Lung (tissue), 12 donors: ENCODE measurements around the gene KEL. TPM values are rescaled to one million over a fixed set of nuclear protein-coding genes. Genes with fewer than 3 reads are reported as not detected.
A peak's percentile ranks its signal among the peaks of the same experiment; 100 is the strongest.

Experiments used
- ATAC-seq: fragments of 200-7000 bp; cut with Tn5 transposase; one replicate; pipeline ENCODE4 v1.9.1; 2020; ENCODE audit warnings: moderate number of reproducible peaks; ENCODE audit not compliant: insufficient read depth, low FRiP score
- DNase-seq, 3 donors: peaks; one replicate each; pipeline ENCODE4 v3.0.0-alpha.2; 2013 to 2017
- H3K27ac ChIP-seq, 2 donors: one replicate each; pipeline ENCODE4 v1.5.1; 2013; ENCODE audit warnings: mild to moderate bottlenecking in 2 of 2, moderate library complexity in 2 of 2, control low read depth in 1 of 2, inconsistent platforms in 1 of 2, low read depth in 1 of 2, low read length in 1 of 2
- H3K27me3 ChIP-seq, 3 donors: one replicate each; pipeline ENCODE4 v1.5.1; 2013; ENCODE audit warnings: low read length in 2 of 3; ENCODE audit not compliant: control insufficient read depth in 3 of 3, insufficient read depth in 3 of 3
- H3K36me3 ChIP-seq, 4 donors: one replicate each; pipeline ENCODE4 v1.5.1; 2013; ENCODE audit warnings: low read length in 4 of 4, mild to moderate bottlenecking in 1 of 4, moderate library complexity in 1 of 4; ENCODE audit not compliant: control insufficient read depth in 4 of 4, insufficient read depth in 4 of 4
- H3K4me1 ChIP-seq, 5 donors: one replicate each; pipeline ENCODE4 v1.5.1; 2013; ENCODE audit warnings: low read length in 5 of 5, mild to moderate bottlenecking in 2 of 5, moderate library complexity in 1 of 5; ENCODE audit not compliant: control insufficient read depth in 5 of 5, insufficient read depth in 5 of 5
- H3K4me3 ChIP-seq: one replicate; pipeline ENCODE4 v1.5.1; 2013; ENCODE audit warnings: mild to moderate bottlenecking, control low read depth, moderate library complexity
- H3K9ac ChIP-seq, 2 donors: one replicate each; pipeline ENCODE4 v1.5.1; 2013; ENCODE audit warnings: low read length in 2 of 2, control low read depth in 1 of 2; ENCODE audit not compliant: insufficient read depth in 1 of 2
- H3K9me3 ChIP-seq, 4 donors: one replicate each; pipeline ENCODE4 v1.5.1; 2013; ENCODE audit warnings: low read length in 3 of 4, mild to moderate bottlenecking in 1 of 4, moderate library complexity in 1 of 4; ENCODE audit not compliant: control insufficient read depth in 4 of 4, insufficient read depth in 3 of 4
- CTCF ChIP-seq: IDR thresholded peaks from 2 replicates; pipeline ENCODE4 v1.5.1; 2012; ENCODE audit warnings: mild to moderate bottlenecking; ENCODE audit errors: control extremely low read depth, extremely low read depth
- WGBS, 2 donors: extraction: QIAGEN DNeasy Blood & Tissue Kit; methylation state at CpG; one replicate each; pipeline ENCODE4 v1.1.7; 2013; 5-methylcytosine and 5-hydroxymethylcytosine counted together
- polyA plus RNA-seq, 2 donors: library from polyadenylated mRNA; stranded (reverse); fragments of 200-250 nt; gene quantifications; one replicate each; pipeline ENCODE4 v1.2.1, GENCODE V29; 2013
- total RNA-seq, 2 donors: library from RNA; depleted of rRNA in 1 of 2; stranded (reverse); fragments of >200 nt in 1 of 2; gene quantifications; one replicate each; pipeline ENCODE4 v1.2.1, GENCODE V29; 2014 to 2021
- donor health status: control.
- donor health status: control.
- donor health status: Bipolar disorder and iron deficiency.
- donor health status: healthy.
- donor health status: DM: yes; HTN: yes; CAD: no.

Gene KEL
- total and polyA plus RNA-seq, 4 donors = 0.23 to 8.3 (median 1.1) TPM

DNA sequence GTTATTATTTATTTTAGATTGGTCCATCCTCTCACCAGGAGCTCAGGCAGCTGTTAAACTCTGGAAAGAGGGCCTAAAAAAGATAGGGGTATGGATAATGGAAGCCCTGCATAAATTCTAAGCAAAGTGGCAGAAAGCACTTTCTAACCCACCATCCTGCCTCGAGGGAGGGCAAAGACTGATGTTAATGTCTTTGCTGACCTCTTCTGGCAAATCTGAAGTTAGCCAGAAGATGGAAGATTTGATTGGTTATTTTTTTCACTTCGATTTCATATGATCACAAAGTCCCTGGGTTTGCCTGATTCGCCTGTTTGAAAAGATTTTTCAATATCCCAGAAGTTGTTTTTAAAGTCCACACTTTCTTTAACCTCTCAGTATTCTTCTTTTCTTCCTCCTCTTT, 39.9 kb upstream of the KEL start:
- Histone ChIP-seq H3K9ac (no peak overlapping the region), H3K4me3 (no peak overlapping the region), H3K27me3 (peaks cover 0 to 6% (median 0%) of the 10 kb centered on the region in 3 donors), H3K36me3 (no peaks in the 10 kb centered on the region), H3K9me3 (no peaks in the 10 kb centered on the region), H3K27ac (no peak overlapping the region), H3K4me1 (peaks cover 0 to 2% (median 0%) of the 10 kb centered on the region in 5 donors)
- TF ChIP-seq CTCF = no peak
- no peak for ATAC-seq
- 48 to 54% methylated on average over 3 of the region's 3 CpGs for WGBS, 2 donors
- DNase-seq = peak in 2 of 3 donors; percentile 29 to 32

DNA sequence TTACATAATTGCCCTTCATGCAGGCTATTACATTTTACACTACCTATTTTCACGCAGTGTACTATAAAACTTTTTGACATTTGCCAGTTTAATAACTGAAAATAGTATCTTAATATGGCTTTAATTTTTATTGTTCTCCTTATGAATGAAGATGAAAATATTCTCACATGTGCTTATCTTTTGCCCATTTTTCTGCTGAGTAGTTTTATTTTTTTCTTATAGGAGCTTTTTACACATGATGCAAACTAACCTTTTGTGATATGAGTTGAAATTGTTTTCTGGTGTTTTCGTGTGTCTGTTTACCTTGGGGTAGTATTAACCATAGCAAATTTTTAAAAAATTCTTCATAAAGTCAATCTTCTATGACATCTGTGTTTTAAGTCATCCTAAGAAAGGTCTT, 38.5 kb upstream of the KEL start:
- H3K9ac ChIP-seq = no peak overlapping the region
- H3K27me3 ChIP-seq = peaks cover 0 to 3% (median 0%) of the 10 kb centered on the region in 3 donors
- H3K9me3 ChIP-seq = no peaks in the 10 kb centered on the region
- peaks cover 0 to 2% (median 0%) of the 10 kb centered on the region in 5 donors for H3K4me1 ChIP-seq
- H3K4me3 ChIP-seq = no peak overlapping the region
- no peak overlapping the region for H3K27ac ChIP-seq
- no peak for ATAC-seq
- 91 to 93% methylated on average over 2 of the region's 2 CpGs for WGBS, 2 donors
- no peak for TF ChIP-seq CTCF
- H3K36me3 ChIP-seq = no peaks in the 10 kb centered on the region
- DNase-seq = no peak

- TF ChIP-seq CTCF = no peak
- Histone ChIP-seq H3K9ac (no peak overlapping the region), H3K36me3 (no peaks in the 10 kb centered on the region), H3K4me1 (peaks cover 0 to 2% (median 0%) of the 10 kb centered on the region in 5 donors), H3K27me3 (no peaks in the 10 kb centered on the region), H3K4me3 (no peak overlapping the region), H3K9me3 (no peaks in the 10 kb centered on the region), H3K27ac (no peak overlapping the region)
- DNase-seq (no peak), ATAC-seq (no peak)
Measured at GRCh38 chr7:142999793-143000192, 37.6 kb upstream of the KEL start.

DNA sequence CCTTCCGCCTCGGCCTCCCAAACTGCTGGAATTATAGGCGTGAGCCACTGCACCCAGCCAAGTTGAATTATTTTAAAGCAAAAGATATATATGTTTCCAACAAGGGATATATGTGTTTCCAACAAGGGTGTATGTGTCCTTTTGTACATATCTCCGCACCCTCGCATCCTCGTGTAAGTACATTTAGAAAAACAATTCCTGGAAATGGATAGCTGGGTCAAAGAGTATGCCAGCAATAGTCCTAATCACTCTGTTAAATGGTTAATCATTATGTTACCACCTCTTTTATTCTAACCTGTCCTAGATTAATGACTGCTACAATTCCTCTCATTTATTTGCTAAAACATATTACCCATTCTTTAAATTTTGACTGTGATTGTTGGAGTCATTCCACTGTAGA, 36.8 kb upstream of the KEL start:
- Histone ChIP-seq H3K9me3 (no peaks in the 10 kb centered on the region), H3K4me1 (peaks cover 0 to 2% (median 0%) of the 10 kb centered on the region in 5 donors), H3K27ac (no peak overlapping the region), H3K4me3 (no peak overlapping the region), H3K36me3 (no peaks in the 10 kb centered on the region), H3K27me3 (no peaks in the 10 kb centered on the region), H3K9ac (no peak overlapping the region)
- ATAC-seq (no peak), DNase-seq (no peak)
- TF ChIP-seq CTCF = no peak
- WGBS, 2 donors = 82 to 90% methylated on average over 6 of the region's 6 CpGs
